HepG2 (cell line): ENCODE results near the gene EPN2. TPM values are rescaled to one million over a fixed set of nuclear protein-coding genes. Genes with fewer than 3 reads are reported as not detected.

Experiments used
- BHLHE40 ChIP-seq: IDR thresholded peaks from 2 replicates; pipeline ENCODE4 v1.6.1; 2011; ENCODE audit warnings: low read length, improper control_type of control experiment
- FOXK2 ChIP-seq: fragments of 450-650 bp; IDR thresholded peaks from 2 replicates; pipeline ENCODE4 v1.6.1; 2016
- HES4 ChIP-seq: sonication (generic); formaldehyde crosslinking; IDR thresholded peaks from 2 replicates; pipeline ENCODE4 v1.9.0; 2021; ENCODE audit warnings: mild to moderate bottlenecking, missing genetic modification reagents, borderline replicate concordance
- HMG20B ChIP-seq: conservative IDR thresholded peaks from 2 replicates; pipeline ENCODE4 v1.6.1; 2016; ENCODE audit warnings: missing genetic modification reagents, missing compliant biosample characterization
- HOXA5 ChIP-seq: sonication (generic); formaldehyde crosslinking; IDR thresholded peaks from 2 replicates; pipeline ENCODE4 v1.4.0; 2020; ENCODE audit warnings: missing genetic modification reagents
- NFE2 ChIP-seq: sonication (generic); formaldehyde crosslinking; IDR thresholded peaks from 2 replicates; pipeline ENCODE4 v1.4.0; 2020; ENCODE audit warnings: missing genetic modification reagents
- PHF20 ChIP-seq: sonication (generic); formaldehyde crosslinking; IDR thresholded peaks from 2 replicates; pipeline ENCODE4 v1.5.0; 2020; ENCODE audit warnings: mild to moderate bottlenecking, missing genetic modification reagents
- POLR2AphosphoS5 ChIP-seq: IDR thresholded peaks from 2 replicates; pipeline ENCODE4 v1.6.1; 2012; ENCODE audit warnings: low read depth, low read length
- SMC3 ChIP-seq: IDR thresholded peaks from 2 replicates; pipeline ENCODE4 v1.6.1; 2011; ENCODE audit warnings: low read length, improper control_type of control experiment
- TCF7L2 ChIP-seq: IDR thresholded peaks from 2 replicates; pipeline ENCODE4 v1.6.1; 2011; ENCODE audit warnings: mild to moderate bottlenecking, low read depth, low read length, moderate library complexity
- THAP11 ChIP-seq: IDR thresholded peaks from 2 replicates; pipeline ENCODE4 v1.6.1; 2016; ENCODE audit warnings: missing biosample characterization, missing genetic modification reagents
- ZBTB20 ChIP-seq: sonication (generic); formaldehyde crosslinking; IDR thresholded peaks from 2 replicates; pipeline ENCODE4 v1.8.1; 2023; ENCODE audit warnings: missing genetic modification reagents, low read depth, mild to moderate bottlenecking, borderline replicate concordance
- ZFYVE20 ChIP-seq: sonication (generic); formaldehyde crosslinking; IDR thresholded peaks from 2 replicates; pipeline ENCODE4 v1.8.0; 2023; ENCODE audit warnings: low read depth, mild to moderate bottlenecking, moderate library complexity, missing genetic modification reagents, borderline replicate concordance
- ZNF160 ChIP-seq: sonication (generic); formaldehyde crosslinking; IDR thresholded peaks from 2 replicates; pipeline ENCODE4 v1.8.0; 2022; ENCODE audit warnings: mild to moderate bottlenecking, inconsistent platforms, missing genetic modification reagents
- ZNF24 ChIP-seq: fragments of 450-650 bp; IDR thresholded peaks from 2 replicates; pipeline ENCODE4 v1.6.1; 2017; ENCODE audit warnings: antibody characterized with exemption, mild to moderate bottlenecking
- ZNF253 ChIP-seq: sonication (generic); formaldehyde crosslinking; IDR thresholded peaks from 2 replicates; pipeline ENCODE4 v1.8.0; 2022; ENCODE audit warnings: mild to moderate bottlenecking, missing genetic modification reagents, borderline replicate concordance
- ZNF446 ChIP-seq: sonication (generic); formaldehyde crosslinking; IDR thresholded peaks from 2 replicates; pipeline ENCODE4 v1.5.0; 2020; ENCODE audit warnings: mild to moderate bottlenecking, missing genetic modification reagents
- ZNF556 ChIP-seq: sonication (generic); formaldehyde crosslinking; IDR thresholded peaks from 2 replicates; pipeline ENCODE4 v1.4.0; 2020; ENCODE audit warnings: mild to moderate bottlenecking, missing genetic modification reagents, borderline replicate concordance
- ZNF558 ChIP-seq: sonication (generic); formaldehyde crosslinking; IDR thresholded peaks from 2 replicates; pipeline ENCODE4 v1.9.0; 2022; ENCODE audit warnings: mild to moderate bottlenecking, missing genetic modification reagents, borderline replicate concordance
- polyA plus RNA-seq, 8 experiments: library from polyadenylated mRNA; depleted of rRNA in 3 of 8; stranded (reverse) in 7 of 8; unstranded in 1 of 8; fragments of >200 nt; fragmentation: Illumina TruSeq in 4 of 8; extraction: Trizol in 4 of 8; gene quantifications; 2 replicates each; pipeline versions ENCODE4 v1.2.1 to v1.2.3, GENCODE V29; 2011 to 2016; ENCODE audit warnings: low read depth in 4 of 8, missing spikeins in 1 of 8, mixed read lengths in 1 of 8; ENCODE audit not compliant: insufficient read depth in 1 of 8
- total RNA-seq, 5 experiments: library from RNA; depleted of rRNA; stranded (reverse); fragments of >200 nt; fragmentation: Illumina TruSeq; extraction: Trizol; gene quantifications; 2 replicates each; pipeline ENCODE4 v1.2.3, GENCODE V29; 2016; ENCODE audit warnings: low read depth in 1 of 5
- TF ChIP-seq, protein P1 (sequence below): sonication (generic); formaldehyde crosslinking; IDR thresholded peaks from 2 replicates; pipeline ENCODE4 v1.4.0; 2020; ENCODE audit warnings: mild to moderate bottlenecking, missing genetic modification reagents, borderline replicate concordance
- TF ChIP-seq, protein P2 (sequence below): sonication (generic); formaldehyde crosslinking; conservative IDR thresholded peaks from 2 replicates; pipeline ENCODE4 v1.8.1; 2023; ENCODE audit warnings: missing genetic modification reagents
- TF ChIP-seq, protein P3 (sequence below): sonication (generic); formaldehyde crosslinking; IDR thresholded peaks from 2 replicates; pipeline ENCODE4 v1.4.0; 2020; ENCODE audit warnings: missing genetic modification reagents
- TF ChIP-seq, protein P4 (sequence below): sonication (generic); formaldehyde crosslinking; IDR thresholded peaks from 2 replicates; pipeline ENCODE4 v1.5.1; 2020; ENCODE audit warnings: mild to moderate bottlenecking, missing genetic modification reagents, moderate library complexity

EPN2 gene
- total and polyA plus RNA-seq, 2 of the 13 experiments (the other 11 are each of a cell fraction or from before 2014, with no cell fraction given): 7.8 to 19.2 TPM

DNA sequence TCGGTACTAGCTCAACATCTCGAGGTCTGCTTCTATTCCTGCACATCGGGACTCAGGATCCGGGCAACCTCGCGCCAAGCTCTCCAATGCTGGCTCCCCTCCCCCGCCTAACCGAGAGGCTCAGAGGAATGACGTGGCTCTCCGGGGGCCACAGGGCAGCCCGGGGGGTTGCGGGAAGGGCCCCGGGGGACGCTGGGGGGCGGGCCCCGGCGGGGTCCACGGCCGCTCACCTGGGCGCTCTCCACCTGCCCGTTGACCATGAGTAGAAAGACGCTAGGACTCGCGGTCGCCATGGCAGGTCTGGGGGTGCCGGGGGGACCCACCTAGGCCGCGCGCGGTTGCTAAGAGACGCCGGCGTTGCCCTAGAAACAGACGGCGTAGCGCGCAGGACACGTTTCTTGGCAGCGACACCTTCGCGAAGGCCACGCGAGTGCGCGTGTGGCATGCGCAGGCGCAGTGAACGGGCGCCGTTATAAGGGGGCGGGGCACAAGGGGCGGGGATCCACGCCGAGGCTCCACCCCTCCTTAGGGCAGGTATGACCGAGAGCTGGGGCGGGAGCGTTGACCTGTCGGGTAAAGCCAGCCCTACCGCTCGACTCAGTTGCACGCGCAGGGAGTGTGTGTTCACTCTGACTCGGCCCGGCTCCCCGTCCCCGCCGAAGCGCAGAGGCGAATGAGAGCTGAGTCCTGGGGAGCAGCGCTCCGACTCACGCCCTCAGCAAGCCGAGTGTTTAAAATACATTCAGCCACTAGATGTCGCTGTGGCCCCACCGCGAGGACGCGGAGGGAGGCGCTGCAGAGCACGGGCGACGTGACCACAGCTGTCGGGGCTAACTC lies 125.3 kb downstream of the EPN2 start, which contains the start of gene B9D1 (continued):
- TF ChIP-seq ZFYVE20 (CRISPR knock-in tag): no peak
- TF ChIP-seq, protein P1, sequence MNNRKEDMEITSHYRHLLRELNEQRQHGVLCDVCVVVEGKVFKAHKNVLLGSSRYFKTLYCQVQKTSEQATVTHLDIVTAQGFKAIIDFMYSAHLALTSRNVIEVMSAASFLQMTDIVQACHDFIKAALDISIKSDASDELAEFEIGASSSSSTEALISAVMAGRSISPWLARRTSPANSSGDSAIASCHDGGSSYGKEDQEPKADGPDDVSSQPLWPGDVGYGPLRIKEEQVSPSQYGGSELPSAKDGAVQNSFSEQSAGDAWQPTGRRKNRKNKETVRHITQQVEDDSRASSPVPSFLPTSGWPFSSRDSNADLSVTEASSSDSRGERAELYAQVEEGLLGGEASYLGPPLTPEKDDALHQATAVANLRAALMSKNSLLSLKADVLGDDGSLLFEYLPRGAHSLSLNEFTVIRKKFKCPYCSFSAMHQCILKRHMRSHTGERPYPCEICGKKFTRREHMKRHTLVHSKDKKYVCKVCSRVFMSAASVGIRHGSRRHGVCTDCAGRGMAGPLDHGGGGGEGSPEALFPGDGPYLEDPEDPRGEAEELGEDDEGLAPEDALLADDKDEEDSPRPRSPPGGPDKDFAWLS (CRISPR knock-in tag): no peak
- TF ChIP-seq POLR2AphosphoS5: peak; percentile 55
- peak; percentile 58; the same call in 1 of the 2 replicates for TF ChIP-seq HES4 (CRISPR knock-in tag)
- TF ChIP-seq, protein P2, sequence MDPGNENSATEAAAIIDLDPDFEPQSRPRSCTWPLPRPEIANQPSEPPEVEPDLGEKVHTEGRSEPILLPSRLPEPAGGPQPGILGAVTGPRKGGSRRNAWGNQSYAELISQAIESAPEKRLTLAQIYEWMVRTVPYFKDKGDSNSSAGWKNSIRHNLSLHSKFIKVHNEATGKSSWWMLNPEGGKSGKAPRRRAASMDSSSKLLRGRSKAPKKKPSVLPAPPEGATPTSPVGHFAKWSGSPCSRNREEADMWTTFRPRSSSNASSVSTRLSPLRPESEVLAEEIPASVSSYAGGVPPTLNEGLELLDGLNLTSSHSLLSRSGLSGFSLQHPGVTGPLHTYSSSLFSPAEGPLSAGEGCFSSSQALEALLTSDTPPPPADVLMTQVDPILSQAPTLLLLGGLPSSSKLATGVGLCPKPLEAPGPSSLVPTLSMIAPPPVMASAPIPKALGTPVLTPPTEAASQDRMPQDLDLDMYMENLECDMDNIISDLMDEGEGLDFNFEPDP (CRISPR knock-in tag): no peak
- no peak for TF ChIP-seq ZNF160 (CRISPR knock-in tag)
- TF ChIP-seq ZNF446: no peak; the same call in 1 of the 2 replicates
- TF ChIP-seq FOXK2: no peak
- TF ChIP-seq ZNF556: peak; percentile 58
- TF ChIP-seq, protein P3, sequence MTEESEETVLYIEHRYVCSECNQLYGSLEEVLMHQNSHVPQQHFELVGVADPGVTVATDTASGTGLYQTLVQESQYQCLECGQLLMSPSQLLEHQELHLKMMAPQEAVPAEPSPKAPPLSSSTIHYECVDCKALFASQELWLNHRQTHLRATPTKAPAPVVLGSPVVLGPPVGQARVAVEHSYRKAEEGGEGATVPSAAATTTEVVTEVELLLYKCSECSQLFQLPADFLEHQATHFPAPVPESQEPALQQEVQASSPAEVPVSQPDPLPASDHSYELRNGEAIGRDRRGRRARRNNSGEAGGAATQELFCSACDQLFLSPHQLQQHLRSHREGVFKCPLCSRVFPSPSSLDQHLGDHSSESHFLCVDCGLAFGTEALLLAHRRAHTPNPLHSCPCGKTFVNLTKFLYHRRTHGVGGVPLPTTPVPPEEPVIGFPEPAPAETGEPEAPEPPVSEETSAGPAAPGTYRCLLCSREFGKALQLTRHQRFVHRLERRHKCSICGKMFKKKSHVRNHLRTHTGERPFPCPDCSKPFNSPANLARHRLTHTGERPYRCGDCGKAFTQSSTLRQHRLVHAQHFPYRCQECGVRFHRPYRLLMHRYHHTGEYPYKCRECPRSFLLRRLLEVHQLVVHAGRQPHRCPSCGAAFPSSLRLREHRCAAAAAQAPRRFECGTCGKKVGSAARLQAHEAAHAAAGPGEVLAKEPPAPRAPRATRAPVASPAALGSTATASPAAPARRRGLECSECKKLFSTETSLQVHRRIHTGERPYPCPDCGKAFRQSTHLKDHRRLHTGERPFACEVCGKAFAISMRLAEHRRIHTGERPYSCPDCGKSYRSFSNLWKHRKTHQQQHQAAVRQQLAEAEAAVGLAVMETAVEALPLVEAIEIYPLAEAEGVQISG (CRISPR knock-in tag): peak; percentile 80
- peak; percentile 68; the same call in 1 of the 2 replicates for TF ChIP-seq PHF20
- no peak for TF ChIP-seq NFE2 (CRISPR knock-in tag)
- TF ChIP-seq ZNF253 (CRISPR knock-in tag): no peak
- peak; percentile 69; the same call in 1 of the 2 replicates for TF ChIP-seq ZNF558 (CRISPR knock-in tag)
- TF ChIP-seq ZNF24: no peak
- TF ChIP-seq HOXA5 (CRISPR knock-in tag): peak; percentile 49
- TF ChIP-seq, protein P4, sequence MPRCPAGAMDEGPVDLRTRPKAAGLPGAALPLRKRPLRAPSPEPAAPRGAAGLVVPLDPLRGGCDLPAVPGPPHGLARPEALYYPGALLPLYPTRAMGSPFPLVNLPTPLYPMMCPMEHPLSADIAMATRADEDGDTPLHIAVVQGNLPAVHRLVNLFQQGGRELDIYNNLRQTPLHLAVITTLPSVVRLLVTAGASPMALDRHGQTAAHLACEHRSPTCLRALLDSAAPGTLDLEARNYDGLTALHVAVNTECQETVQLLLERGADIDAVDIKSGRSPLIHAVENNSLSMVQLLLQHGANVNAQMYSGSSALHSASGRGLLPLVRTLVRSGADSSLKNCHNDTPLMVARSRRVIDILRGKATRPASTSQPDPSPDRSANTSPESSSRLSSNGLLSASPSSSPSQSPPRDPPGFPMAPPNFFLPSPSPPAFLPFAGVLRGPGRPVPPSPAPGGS (CRISPR knock-in tag): peak; percentile 66; the same call in 1 of the 2 replicates
- TF ChIP-seq HMG20B (CRISPR knock-in tag): 0 out of 2 replicates have a peak, but pooled peaks have one; percentile 26
- peak; percentile 59; the same call in 1 of the 2 replicates for TF ChIP-seq BHLHE40
- TF ChIP-seq TCF7L2: no peak
- peak; percentile 73; the same call in 1 of the 2 replicates for TF ChIP-seq SMC3
- peak; percentile 66 for TF ChIP-seq THAP11
- TF ChIP-seq ZBTB20 (CRISPR knock-in tag): no peak
